ENCODE results near the gene CYP11A1.
"Not testable (repeated sequence)": the region's sequence is repeated elsewhere in the genome, so short reads cannot be mapped to it uniquely, and the experiment has no call there.

CYP11A1 gene

GRCh38 chr15:74373056-74373650, 5.7 kb upstream of the CYP11A1 start:
- no peak for DNase-seq

- no peak for DNase-seq
These were observed 3.0 kb upstream of the CYP11A1 start for GRCh38 chr15:74370471-74370870.

- no peak for DNase-seq
These were observed 2.3 kb upstream of the CYP11A1 start for GRCh38 chr15:74369756-74370155.

- DNase-seq: no peak
These were observed 1.8 kb upstream of the CYP11A1 start for GRCh38 chr15:74369084-74369745.

- no peak for DNase-seq
These were observed 675 bp upstream of the CYP11A1 start for GRCh38 chr15:74368121-74368520.

GRCh38 chr15:74365598-74366445, 1.6 kb downstream of the CYP11A1 start:
- DNase-seq: peak; percentile 83

- DNase-seq: no peak
These were observed 2.4 kb downstream of the CYP11A1 start for GRCh38 chr15:74364936-74365597.

GRCh38 chr15:74362482-74362881, 5.0 kb downstream of the CYP11A1 start:
- no peak for DNase-seq

- not testable (repeated sequence) for DNase-seq
These were observed 6.6 kb downstream of the CYP11A1 start for GRCh38 chr15:74360855-74361254.

GRCh38 chr15:74359376-74359775, 8.1 kb downstream of the CYP11A1 start:
- DNase-seq: not testable (repeated sequence)

GRCh38 chr15:74357514-74357913, 9.9 kb downstream of the CYP11A1 start:
- not testable (repeated sequence) for DNase-seq

GRCh38 chr15:74356050-74356449, 11.4 kb downstream of the CYP11A1 start:
- DNase-seq: not testable (repeated sequence)

GRCh38 chr15:74353992-74354391, 13.5 kb downstream of the CYP11A1 start:
- DNase-seq: not testable (repeated sequence)

- DNase-seq: no peak
These were observed 15.0 kb downstream of the CYP11A1 start for GRCh38 chr15:74352393-74352910.

- DNase-seq: no peak
These were observed 15.8 kb downstream of the CYP11A1 start for GRCh38 chr15:74351670-74352069.

- no peak for DNase-seq
These were observed 16.9 kb downstream of the CYP11A1 start for GRCh38 chr15:74350295-74351275.

GRCh38 chr15:74349241-74349778, 18.1 kb downstream of the CYP11A1 start:
- peak; percentile 29 for DNase-seq

- DNase-seq: no peak
These were observed 19.6 kb downstream of the CYP11A1 start for GRCh38 chr15:74347757-74348250.

GRCh38 chr15:74345051-74345450, 22.4 kb downstream of the CYP11A1 start:
- DNase-seq: no peak

GRCh38 chr15:74343797-74344127, 23.7 kb downstream of the CYP11A1 start:
- DNase-seq: no peak

GRCh38 chr15:74343127-74343796, 24.2 kb downstream of the CYP11A1 start:
- DNase-seq: no peak
